ENCODE data around the gene CCDC85B. TPM values are rescaled to one million over a fixed set of nuclear protein-coding genes. Genes with fewer than 3 reads are reported as not detected.
A peak's percentile ranks its signal among the peaks of the same experiment; 100 is the strongest.

CCDC85B gene
- total and polyA plus RNA-seq, 8 donors, result 7.0 to 68.9 (median 29.7) TPM

GRCh38 chr11:65886826-65887722 is 3.4 kb upstream of the CCDC85B start:
- H3K27me3 ChIP-seq, result no peaks in the 10 kb centered on the region
- H3K4me3 ChIP-seq, result peak overlapping the region; percentile 60 to 83 (median 80)
- H3K9me3 ChIP-seq, result no peaks in the 10 kb centered on the region
- intact Hi-C loops (cut with DNase I; ENCODE audit: low total_unique reads), result no loop called here
- H3K4me1 ChIP-seq, result peaks cover 52 to 72% (median 67%) of the 10 kb centered on the region in 4 donors
- DNase-seq, result no peak
- peaks cover 20 to 45% (median 42%) of the 10 kb centered on the region in 4 donors for H3K36me3 ChIP-seq
- peak overlapping the region in 4 of 5 donors; percentile 94 to 98 (median 96) for H3K27ac ChIP-seq
- no peak for TF ChIP-seq CTCF (IDR thresholded peaks at IDR 0.05)
- WGBS, 5 donors, result 69 to 82% (median 76%) methylated on average over 14 of the region's 14 CpGs

- Histone ChIP-seq H3K4me3 (peak overlapping the region; percentile 60 to 83 (median 80)), H3K4me1 (peaks cover 59 to 79% (median 74%) of the 10 kb centered on the region in 4 donors), H3K27me3 (no peaks in the 10 kb centered on the region), H3K27ac (peak overlapping the region; percentile 94 to 98 (median 96)), H3K9me3 (no peaks in the 10 kb centered on the region), H3K36me3 (peaks cover 20 to 39% (median 35%) of the 10 kb centered on the region in 4 donors)
- intact Hi-C loops (cut with DNase I; ENCODE audit: low total_unique reads), result no loop called here
- TF ChIP-seq CTCF (IDR thresholded peaks at IDR 0.05) (no peak), EP300 (IDR thresholded peaks at IDR 0.05) (no peak), POLR2A (IDR thresholded peaks at IDR 0.05) (no peak), POLR2AphosphoS5 (IDR thresholded peaks at IDR 0.05) (no peak)
- WGBS, 5 donors, result 2 to 5% (median 3%) methylated on average over 21 to 23 of the region's 23 CpGs
- no peak for DNase-seq
Observed at GRCh38 chr11:65887723-65888162, 2.7 kb upstream of the CCDC85B start.

- Histone ChIP-seq H3K4me1 (peaks cover 64 to 85% (median 80%) of the 10 kb centered on the region in 4 donors), H3K27me3 (no peaks in the 10 kb centered on the region), H3K9me3 (no peaks in the 10 kb centered on the region), H3K4me3 (peak within 1 kb of the TSS; percentile 60 to 83 (median 80)), H3K36me3 (peaks cover 17 to 33% (median 30%) of the 10 kb centered on the region in 4 donors), H3K27ac (peak within 1 kb of the TSS; percentile 94 to 98 (median 96))
- TF ChIP-seq CTCF (IDR thresholded peaks at IDR 0.05) (peak in 5 of 7 experiments; percentile 85 to 97 (median 91)), EP300 (IDR thresholded peaks at IDR 0.05) (no peak), POLR2A (IDR thresholded peaks at IDR 0.05) (peak in 2 of 4 donors; percentile 47 to 71), POLR2AphosphoS5 (IDR thresholded peaks at IDR 0.05) (peak; percentile 49 to 97 (median 93))
- intact Hi-C loops (cut with DNase I; ENCODE audit: low total_unique reads), result no loop called here
- WGBS, 5 donors, result 0 to 1% (median 0%) methylated on average over 32 to 57 of the region's 57 CpGs
- peak; percentile 98 to 99 for DNase-seq
Observed at GRCh38 chr11:65888163-65888814, 2.2 kb upstream of the CCDC85B start, which contains the start of gene FIBP. Gene FIBP (minus strand): TSS chr11:65888471. CDS start chr11:65888418, 53 bp downstream.
